GM23248 (cell line): ENCODE measurements around the gene IL21R. TPM values are rescaled to one million over a fixed set of nuclear protein-coding genes. Genes with fewer than 3 reads are reported as not detected.

ENCODE experiments used
- DNase-seq: peaks from one replicate; pipeline ENCODE4 v3.0.0-alpha.2; 2015
- H2AFZ ChIP-seq: fragments of 200-600 bp; sonication (generic); 2 replicates; pipeline ENCODE4 v1.6.1; 2016; ENCODE audit warnings: antibody characterized with exemption
- H3F3A ChIP-seq: fragments of 200-600 bp; sonication (generic); 2 replicates; pipeline ENCODE4 v1.6.1; 2016; ENCODE audit warnings: mild to moderate bottlenecking, antibody characterized with exemption, mixed run types; ENCODE audit not compliant: insufficient read depth
- H3K27ac ChIP-seq: fragments of 200-600 bp; sonication (generic); 2 replicates; pipeline ENCODE4 v1.5.1; 2016; ENCODE audit warnings: mild to moderate bottlenecking
- H3K27me3 ChIP-seq: fragments of 200-600 bp; sonication (generic); replicated peaks from 2 replicates; pipeline ENCODE4 v1.6.1; 2016; ENCODE audit warnings: mild to moderate bottlenecking; ENCODE audit not compliant: insufficient read depth
- H3K36me3 ChIP-seq: fragments of 200-600 bp; sonication (generic); 2 replicates; pipeline ENCODE4 v1.6.1; 2016; ENCODE audit warnings: low read depth, mild to moderate bottlenecking
- H3K4me1 ChIP-seq: fragments of 200-600 bp; sonication (generic); 2 replicates; pipeline ENCODE4 v1.6.1; 2016; ENCODE audit warnings: mild to moderate bottlenecking; ENCODE audit not compliant: insufficient read depth
- H3K4me2 ChIP-seq: fragments of 200-600 bp; sonication (generic); one replicate; pipeline ENCODE4 v1.6.1; 2016; ENCODE audit warnings: mild to moderate bottlenecking; ENCODE audit not compliant: unreplicated experiment
- H3K4me3 ChIP-seq: fragments of 200-600 bp; sonication (generic); 2 replicates; pipeline ENCODE4 v1.5.1; 2016; ENCODE audit warnings: mild to moderate bottlenecking
- H3K79me2 ChIP-seq: fragments of 200-600 bp; sonication (generic); 2 replicates; pipeline ENCODE4 v1.6.1; 2016; ENCODE audit warnings: mild to moderate bottlenecking; ENCODE audit not compliant: insufficient read depth
- H3K9ac ChIP-seq: fragments of 200-600 bp; sonication (generic); 2 replicates; pipeline ENCODE4 v1.6.1; 2016; ENCODE audit warnings: mild to moderate bottlenecking
- H3K9me2 ChIP-seq: fragments of 200-600 bp; sonication (generic); 2 replicates; pipeline ENCODE4 v1.6.1; 2016; ENCODE audit warnings: mixed run types, mild to moderate bottlenecking, moderate library complexity; ENCODE audit not compliant: insufficient read depth
- H3K9me3 ChIP-seq: fragments of 200-600 bp; sonication (generic); one replicate; pipeline ENCODE4 v1.6.1; 2017; ENCODE audit warnings: low read depth
- H4K20me1 ChIP-seq: fragments of 200-600 bp; sonication (generic); 2 replicates; pipeline ENCODE4 v1.6.0; 2016; ENCODE audit not compliant: insufficient read depth
- EZH2 ChIP-seq: fragments of 200-600 bp; sonication (generic); IDR thresholded peaks from 2 replicates; pipeline ENCODE4 v1.6.1; 2018; ENCODE audit warnings: antibody characterized with exemption, mild to moderate bottlenecking; ENCODE audit not compliant: insufficient read depth, poor library complexity, severe bottlenecking
- EZH2phosphoT487 ChIP-seq: fragments of 200-600 bp; sonication (generic); IDR thresholded peaks from 2 replicates; pipeline ENCODE4 v1.6.1; 2018; ENCODE audit warnings: antibody characterized with exemption, moderate library complexity, mild to moderate bottlenecking, low read depth; ENCODE audit not compliant: insufficient read depth
- WGBS, 2 experiments: methylation state at CpG; one replicate each; pipeline ENCODE4 v1.1.6; 2015 to 2017; ENCODE audit warnings: low lambda C conversion rate in 2 of 2, low coverage in 1 of 2; ENCODE audit errors: missing lambda C conversion rate in 2 of 2; 5-methylcytosine and 5-hydroxymethylcytosine counted together
- in situ Hi-C: fragments of 300-500 bp; cut with MboI; formaldehyde crosslinking; loops from 2 replicates; pipeline ENCODE4 v1.15.0; 2020
- polyA plus RNA-seq: library from polyadenylated mRNA; unstranded; fragments of >200 nt; fragmentation: Nextera tagmentation; extraction: Ambion mirVana; gene quantifications from 2 replicates; pipeline ENCODE4 v1.2.1, GENCODE V29; 2016
- total RNA-seq: library from RNA; depleted of rRNA; stranded (reverse); fragments of >200 nt; shearing (Covaris generic); gene quantifications from 2 replicates; pipeline ENCODE4 v1.2.3, GENCODE V29; 2014

Gene IL21R
- total and polyA plus RNA-seq, 2 experiments from 2014 or later = 1.2 to 1.5 TPM

- Histone ChIP-seq H3K9ac (peak overlapping the region; percentile 74; the same call in 1 of the 2 replicates), H4K20me1 (no peaks in the 10 kb centered on the region), H3K9me2 (no peaks in the 10 kb centered on the region), H3K27me3 (no peaks in the 10 kb centered on the region), H3K4me1 (peaks cover 29% of the 10 kb centered on the region), H3K36me3 (peaks cover 4% of the 10 kb centered on the region; the same call in 1 of the 2 replicates), H3K79me2 (no peaks in the 10 kb centered on the region), H3K27ac (peak overlapping the region; percentile 81), H3F3A (peaks cover 41% of the 10 kb centered on the region), H2AFZ (peak overlapping the region; percentile 80), H3K4me3 (no peak overlapping the region), H3K9me3 (no peaks in the 10 kb centered on the region), H3K4me2 (peak overlapping the region; percentile 78)
- WGBS, 2 experiments = 59% methylated on average over 13 to 14 of the region's 14 CpGs
- TF ChIP-seq EZH2phosphoT487 (no peak), EZH2 (no peak)
- in situ Hi-C loops = loop anchor here (25.0 kb wide), 1 partner anchor 1530 kb away; no protein-coding TSS in a partner anchor
- peak; percentile 38 for DNase-seq
These were observed 35.1 kb upstream of the IL21R start for GRCh38 chr16:27366687-27367460.

DNA sequence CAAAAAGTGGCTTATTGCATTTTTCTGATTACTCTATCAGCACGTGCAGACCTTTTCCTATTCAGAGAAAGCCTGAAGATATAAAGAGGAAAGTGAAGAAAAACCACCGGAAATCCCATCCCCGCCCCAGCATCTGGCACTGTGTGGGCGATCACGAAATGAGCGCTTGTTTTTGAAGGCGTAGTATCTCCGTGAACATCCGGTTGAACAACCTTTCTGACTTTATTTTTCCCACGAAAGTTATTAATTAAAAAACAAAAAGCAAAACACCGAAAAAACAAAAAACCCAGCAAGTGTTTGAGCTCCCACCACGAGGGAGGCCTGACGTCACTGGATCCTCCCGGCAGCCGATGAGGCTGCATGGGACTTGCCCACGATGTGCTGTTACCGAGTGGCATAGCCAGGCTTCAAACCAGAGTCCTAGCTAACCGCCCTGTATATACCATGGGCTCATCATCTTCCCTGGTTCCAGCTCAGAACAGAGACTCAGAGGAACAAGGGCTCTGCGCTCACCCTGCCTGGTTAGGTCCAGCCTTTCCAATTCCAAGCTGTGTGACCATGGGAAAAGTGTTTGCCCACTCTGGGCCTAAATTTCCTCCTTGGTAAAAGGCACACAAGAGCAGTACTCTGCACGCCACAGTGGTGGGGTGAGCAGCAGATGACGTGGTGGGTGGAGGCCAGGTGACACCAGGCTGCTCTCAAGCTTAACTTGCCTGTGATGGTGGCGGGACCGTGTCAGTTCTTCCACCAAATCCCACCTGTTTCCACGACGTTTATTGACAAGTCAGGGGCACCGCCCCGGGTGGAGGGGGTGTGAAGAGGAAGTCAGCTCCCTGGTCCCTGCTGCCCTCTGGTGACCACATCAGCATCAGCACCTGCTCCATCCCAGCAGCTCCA lies 34.3 kb upstream of the IL21R start:
- Histone ChIP-seq H3K27ac (peak overlapping the region; percentile 81), H3K27me3 (no peaks in the 10 kb centered on the region), H3K9me2 (no peaks in the 10 kb centered on the region), H3K9ac (peak overlapping the region; percentile 74), H3K36me3 (no peaks in the 10 kb centered on the region), H3K4me1 (peaks cover 29% of the 10 kb centered on the region), H3K4me2 (peak overlapping the region; percentile 78), H3K4me3 (peak overlapping the region; percentile 40), H3K9me3 (no peaks in the 10 kb centered on the region), H4K20me1 (no peaks in the 10 kb centered on the region), H3K79me2 (no peaks in the 10 kb centered on the region), H2AFZ (peak overlapping the region; percentile 80), H3F3A (peaks cover 37% of the 10 kb centered on the region)
- peak; percentile 84 for DNase-seq
- no peak for TF ChIP-seq EZH2
- TF ChIP-seq EZH2phosphoT487 = no peak
- 9 to 11% methylated on average over 25 to 26 of the region's 27 CpGs for WGBS, 2 experiments
- in situ Hi-C loops = loop anchor here (25.0 kb wide), 1 partner anchor 1530 kb away; no protein-coding TSS in a partner anchor

- H3K4me2 ChIP-seq = no peak overlapping the region
- H3K9ac ChIP-seq = no peak overlapping the region
- no peak overlapping the region for H2AFZ ChIP-seq
- WGBS, 2 experiments = 40 to 73% methylated on average over 6 to 9 of the region's 9 CpGs
- no peaks in the 10 kb centered on the region for H3K9me2 ChIP-seq
- H4K20me1 ChIP-seq = no peaks in the 10 kb centered on the region
- H3K9me3 ChIP-seq = no peaks in the 10 kb centered on the region
- H3K4me3 ChIP-seq = no peak overlapping the region
- in situ Hi-C loops = loop anchor here (25.0 kb wide), 1 partner anchor 1531 kb away; no protein-coding TSS in a partner anchor
- no peak for TF ChIP-seq EZH2
- no peak for TF ChIP-seq EZH2phosphoT487
- no peaks in the 10 kb centered on the region for H3K79me2 ChIP-seq
- no peak for DNase-seq
- H3K27ac ChIP-seq = no peak overlapping the region
- no peaks in the 10 kb centered on the region for H3K36me3 ChIP-seq
- H3K4me1 ChIP-seq = peaks cover 29% of the 10 kb centered on the region
- peaks cover 37% of the 10 kb centered on the region for H3F3A ChIP-seq
- no peaks in the 10 kb centered on the region for H3K27me3 ChIP-seq
These were observed 33.6 kb upstream of the IL21R start for GRCh38 chr16:27368358-27368722.

GRCh38 chr16:27369806-27370205 lies 32.2 kb upstream of the IL21R start:
- Histone ChIP-seq H3K27me3 (no peaks in the 10 kb centered on the region), H3K4me3 (no peak overlapping the region), H3K4me2 (no peak overlapping the region), H4K20me1 (no peaks in the 10 kb centered on the region), H3K9ac (no peak overlapping the region), H3K79me2 (no peaks in the 10 kb centered on the region), H2AFZ (no peak overlapping the region), H3K9me3 (no peaks in the 10 kb centered on the region), H3K36me3 (no peaks in the 10 kb centered on the region), H3F3A (peaks cover 29% of the 10 kb centered on the region), H3K27ac (no peak overlapping the region), H3K9me2 (no peaks in the 10 kb centered on the region), H3K4me1 (peaks cover 28% of the 10 kb centered on the region)
- TF ChIP-seq EZH2phosphoT487 (no peak), EZH2 (no peak)
- peak; percentile 45 for DNase-seq
- WGBS, 2 experiments = 65 to 67% methylated on average over 3 of the region's 3 CpGs
- in situ Hi-C loops = loop anchor here (10.0 to 25.0 kb wide), 2 partner anchors 215 to 1533 kb away; no protein-coding TSS in a partner anchor
